Fibroblast of skin of right quadriceps (primary cell): ENCODE data around the gene MGAT5.

Experiments
- DNase-seq: peaks from one replicate; pipeline ENCODE4 v3.0.0-alpha.2; 2013

The MGAT5 gene

GRCh38 chr2:134482131-134482723 is 228.4 kb downstream of the MGAT5 start:
- DNase-seq = no peak

DNA sequence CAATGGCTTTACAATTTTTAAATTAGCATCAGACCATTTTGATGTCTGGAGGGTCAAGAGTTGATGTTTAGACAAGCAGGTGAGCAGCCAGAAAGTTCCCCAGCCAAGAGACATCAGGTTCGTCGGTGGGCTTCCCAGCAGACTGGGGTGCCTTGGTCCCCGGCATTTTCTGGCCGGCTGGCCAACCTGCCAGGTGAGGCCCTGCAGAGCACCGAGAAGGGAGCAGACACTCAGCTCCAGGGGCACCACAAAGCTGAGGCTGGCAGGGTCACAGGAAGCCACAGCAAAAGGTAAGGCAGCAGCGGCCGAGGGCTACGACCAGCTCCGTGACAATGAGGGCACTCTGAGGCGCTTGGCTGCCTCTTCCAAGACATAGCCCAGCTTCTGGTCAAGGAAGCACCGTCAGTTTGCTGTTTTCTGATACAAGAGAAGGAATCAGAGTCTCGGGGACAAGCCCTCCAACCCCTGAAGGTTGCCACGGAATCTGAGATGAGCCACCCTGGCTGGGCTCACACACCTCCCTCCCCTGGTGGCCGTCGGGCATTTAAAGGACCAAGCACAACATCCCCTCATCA is 229.0 kb downstream of the MGAT5 start:
- no peak for DNase-seq

GRCh38 chr2:134489732-134490384 is 236.0 kb downstream of the MGAT5 start:
- no peak for DNase-seq

DNA sequence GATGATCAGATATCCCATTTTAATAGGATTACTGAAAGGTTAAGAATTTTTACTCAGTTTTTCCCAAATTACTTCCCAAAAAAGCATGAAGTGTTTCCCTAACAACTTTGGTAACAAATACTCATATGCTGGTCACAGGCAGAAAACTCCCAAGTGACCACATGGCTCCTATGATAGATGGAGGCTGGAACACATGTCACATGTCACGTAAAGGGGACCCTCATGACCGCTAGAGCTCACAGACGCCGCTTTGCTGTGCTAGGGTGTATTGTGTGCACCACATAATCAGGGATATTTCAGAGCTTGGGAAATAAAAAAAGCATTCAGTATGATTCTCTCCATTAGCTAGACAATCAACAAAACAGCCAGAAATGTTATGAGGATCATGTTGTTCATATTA is 236.7 kb downstream of the MGAT5 start:
- DNase-seq = no peak

DNA sequence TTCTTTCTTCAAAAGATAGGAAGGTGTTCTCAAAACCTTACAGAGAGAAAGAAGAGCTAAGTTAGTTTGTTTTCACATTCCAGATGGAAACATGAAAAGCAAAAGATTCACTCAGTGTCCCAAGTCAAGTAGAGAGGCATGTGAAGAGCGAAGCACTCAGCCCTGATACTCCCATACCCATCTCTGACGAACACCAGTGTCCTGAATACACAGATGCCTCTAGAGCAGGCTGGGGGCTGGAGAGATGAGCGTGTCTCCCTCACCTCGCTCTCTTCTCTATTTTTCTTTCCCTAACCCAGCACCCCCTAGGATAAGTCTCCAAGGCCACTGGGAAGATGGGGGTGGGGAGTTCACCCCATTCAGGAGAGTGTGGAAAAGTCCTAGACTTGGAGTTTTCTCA is 237.2 kb downstream of the MGAT5 start:
- no peak for DNase-seq

DNA sequence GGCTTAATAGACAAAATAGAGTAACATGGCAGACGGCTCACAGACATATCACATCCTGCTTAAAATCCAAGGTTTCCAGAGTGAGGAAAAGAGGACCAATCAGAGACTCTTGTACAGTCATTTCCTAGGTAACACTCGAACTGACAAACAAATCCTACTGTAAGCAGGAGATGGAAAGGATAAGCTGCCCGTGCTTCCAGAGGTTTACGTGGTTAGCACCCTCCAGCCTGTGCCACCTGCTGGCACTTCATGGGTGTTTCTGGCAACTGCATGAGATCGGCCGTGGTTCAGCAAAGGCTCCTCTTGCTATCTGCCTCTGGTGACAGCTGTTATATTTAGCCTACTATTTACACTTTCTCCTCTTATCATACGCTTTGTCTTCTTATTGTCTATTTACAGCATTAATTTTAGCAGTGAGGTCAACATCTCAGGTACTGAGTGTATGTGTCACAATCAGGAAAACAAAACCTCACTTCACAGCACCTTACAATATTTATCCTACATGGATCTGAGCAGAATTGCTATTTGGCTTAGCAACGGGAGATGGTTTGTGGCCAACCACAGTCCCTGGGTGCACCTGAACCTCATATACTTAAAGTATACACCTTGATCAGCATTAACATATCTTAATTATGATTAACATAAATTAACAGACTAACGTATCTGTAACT is 238.0 kb downstream of the MGAT5 start:
- DNase-seq = no peak

GRCh38 chr2:134493797-134494196 is 239.9 kb downstream of the MGAT5 start:
- no peak for DNase-seq

GRCh38 chr2:134498654-134499053 is 244.8 kb downstream of the MGAT5 start:
- DNase-seq = no peak

DNA sequence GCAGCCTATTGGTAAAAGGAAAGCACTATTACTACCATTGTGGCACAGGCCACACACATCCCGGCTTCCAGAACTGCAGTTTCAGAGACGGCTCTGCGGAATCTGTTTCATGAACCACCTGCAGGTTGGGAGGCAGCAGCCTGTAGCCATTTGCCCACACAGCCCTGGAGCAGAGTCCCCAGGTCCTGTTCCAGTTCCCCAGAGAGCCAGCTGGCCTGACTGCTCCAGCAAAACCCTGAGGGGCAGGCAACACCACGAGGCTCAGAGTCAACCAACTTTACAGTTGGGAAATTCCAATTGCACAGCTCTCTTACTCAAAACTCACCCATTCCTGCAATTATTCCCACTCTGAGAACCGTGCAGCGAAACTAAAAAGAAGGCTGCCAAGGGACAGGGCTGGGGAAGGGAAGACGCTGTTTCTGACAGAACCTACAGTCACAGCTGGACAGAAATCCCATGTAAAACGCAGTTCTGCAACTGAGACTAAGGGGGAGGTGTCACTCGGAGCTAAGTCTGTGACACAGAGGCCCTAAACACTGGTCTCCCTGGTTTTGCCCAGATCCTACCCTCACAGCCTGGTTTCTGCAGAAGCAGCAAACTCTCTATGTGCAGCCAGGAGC is 245.5 kb downstream of the MGAT5 start:
- DNase-seq = no peak

DNA sequence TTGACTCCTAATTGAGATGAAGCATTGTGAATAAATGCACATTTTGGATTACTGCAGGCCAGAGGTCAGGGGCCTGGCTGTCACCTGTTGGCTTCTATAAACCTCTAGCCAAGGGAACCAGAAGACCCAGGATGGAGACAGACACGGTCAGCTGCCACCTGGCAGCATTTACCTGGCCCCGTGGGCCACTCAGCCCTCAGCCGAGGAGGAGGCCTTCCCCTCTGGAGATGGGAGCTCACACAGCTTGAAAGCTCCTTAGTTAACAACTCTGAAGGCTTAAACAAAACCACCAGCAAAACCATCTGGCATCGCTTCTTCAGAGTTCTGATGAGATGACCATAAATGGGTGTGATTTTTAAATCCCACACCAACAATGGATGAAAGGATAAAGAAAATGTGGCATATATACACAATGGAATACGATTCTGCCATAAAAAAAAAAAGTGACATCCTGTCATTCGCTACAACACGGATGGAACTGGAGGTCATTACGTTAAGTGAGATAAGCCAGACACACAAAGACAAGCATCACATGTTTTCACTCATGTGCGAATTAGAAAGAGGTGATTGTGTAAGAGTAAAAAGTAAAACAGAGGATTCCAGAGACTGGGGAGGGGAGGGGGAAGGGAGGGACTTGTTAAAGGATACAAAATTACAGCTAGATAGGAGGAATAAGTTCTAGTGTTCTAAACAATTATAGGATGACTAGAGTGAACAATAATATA is 246.5 kb downstream of the MGAT5 start:
- no peak for DNase-seq

DNA sequence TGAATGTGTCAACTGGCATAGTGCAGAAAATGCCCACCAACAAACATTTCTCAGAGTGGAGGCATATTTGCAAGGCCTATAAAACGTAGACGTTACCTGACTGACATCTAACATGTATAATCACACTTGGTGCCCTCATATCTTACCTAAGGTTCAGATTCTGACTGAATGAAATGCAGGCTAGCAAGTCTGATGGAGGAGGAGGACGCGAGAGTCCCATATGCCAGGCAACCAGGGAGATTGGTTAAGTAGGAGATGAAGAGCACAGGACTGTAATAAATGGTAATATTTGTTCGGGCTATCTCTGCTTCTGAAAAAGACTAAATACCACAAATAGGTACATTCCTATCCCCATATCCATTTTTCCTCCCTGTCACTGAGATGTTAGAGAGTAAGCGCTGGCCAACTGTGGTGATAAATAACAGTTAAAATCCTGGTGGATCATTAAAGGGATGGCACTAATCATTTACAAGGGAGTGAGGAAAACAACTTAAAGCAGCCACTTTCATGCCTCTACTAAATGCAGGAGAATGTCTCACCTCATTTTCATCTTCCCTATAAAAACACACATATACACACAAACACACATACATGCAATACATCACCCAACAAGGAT is 247.7 kb downstream of the MGAT5 start:
- no peak for DNase-seq

DNA sequence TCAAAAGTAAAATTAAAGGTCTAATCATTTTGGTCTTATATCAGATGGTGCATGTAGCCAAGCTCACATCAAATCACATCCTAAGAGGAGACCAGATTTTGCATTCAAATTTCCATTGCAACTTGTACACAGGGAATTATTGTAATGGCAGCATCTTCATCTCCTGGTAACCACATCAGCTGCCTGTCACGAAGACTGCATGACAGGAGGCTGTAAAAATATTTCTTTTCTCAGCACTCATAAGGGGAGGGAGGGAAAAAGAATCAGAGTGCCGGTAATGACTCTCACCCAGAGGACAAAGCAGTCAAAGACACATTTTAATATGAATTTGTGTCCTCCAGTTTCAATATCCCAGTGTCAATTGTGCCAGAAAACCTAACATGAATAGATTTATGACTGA is 248.2 kb downstream of the MGAT5 start:
- no peak for DNase-seq
